Anterior cingulate cortex (tissue), 58 donors: Measurements from ENCODE around the gene WIPF2.

ENCODE experiments used
- DNase-seq, 58 donors: peaks; one replicate each; lab custom pipeline; 2025; lab: John Stamatoyannopoulos, UW

WIPF2 gene

DNA sequence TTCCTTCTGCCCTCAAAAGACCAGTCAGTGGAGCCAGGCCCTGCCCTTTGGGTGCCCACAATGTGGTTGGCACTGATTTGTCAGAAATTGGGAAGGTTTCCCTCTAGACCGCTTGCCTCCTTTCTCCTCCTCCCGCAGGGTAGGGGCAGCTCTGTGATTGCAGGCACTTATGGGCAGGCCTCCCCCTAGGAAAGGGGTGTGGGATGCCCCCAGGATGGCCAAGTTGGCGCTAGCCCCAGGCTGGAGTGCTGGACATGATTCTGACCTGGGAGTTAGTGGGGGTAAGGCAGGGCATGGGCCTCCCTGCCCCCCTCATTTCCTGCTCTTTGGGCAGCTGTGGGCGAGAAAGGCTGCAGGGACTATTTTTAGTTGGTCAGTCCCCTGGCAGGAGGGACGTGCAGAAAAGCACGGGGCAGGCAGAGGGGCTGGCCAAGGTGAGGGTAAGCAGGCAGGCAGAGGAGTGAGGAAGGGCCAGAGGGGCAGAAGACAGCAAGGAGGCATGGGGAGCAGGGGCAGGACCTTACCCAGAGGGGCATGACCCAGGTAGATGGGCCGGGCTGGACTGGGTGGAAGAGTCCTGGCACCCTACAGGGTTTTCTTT is 93.1 kb downstream of the WIPF2 start:
- peak in 32 of 58 donors; percentile 26 to 80 (median 56) for DNase-seq

DNA sequence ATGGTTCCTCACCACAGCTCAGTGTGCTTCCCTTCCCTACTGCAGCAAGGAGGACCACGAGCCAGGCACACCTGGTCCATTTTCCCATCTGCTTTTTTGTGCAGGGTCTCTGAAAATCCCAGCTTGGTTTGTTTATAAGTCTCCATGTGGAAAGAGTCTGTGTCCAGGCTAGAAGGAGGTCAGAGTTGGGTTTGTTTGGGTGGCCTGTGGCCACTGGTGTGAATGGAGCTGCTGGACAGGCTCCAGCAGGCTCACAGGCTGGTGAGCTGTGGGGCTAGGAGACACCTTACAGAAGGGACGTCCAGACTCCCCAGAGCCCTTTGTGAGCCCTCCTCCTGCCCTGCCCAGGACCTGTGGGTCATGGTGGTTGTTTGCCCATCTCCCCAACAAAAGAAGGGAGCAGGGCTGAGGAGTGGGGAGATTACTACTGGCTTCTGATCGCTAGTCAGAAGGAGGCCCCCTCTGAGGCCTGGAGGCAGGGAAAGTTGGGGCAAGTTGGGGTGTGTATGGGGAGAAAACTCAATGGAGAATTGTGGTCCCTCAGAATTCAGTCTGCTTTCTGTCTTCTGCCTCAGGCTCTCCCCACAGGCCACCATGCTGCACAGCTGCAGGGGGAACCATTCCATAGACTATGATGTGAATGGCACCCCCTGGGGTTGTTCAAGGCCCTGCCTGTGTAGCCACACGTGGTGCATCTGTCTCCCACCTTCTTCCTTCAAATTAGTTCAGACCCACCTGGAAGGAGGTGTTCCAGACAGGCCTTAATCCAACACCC is 94.0 kb downstream of the WIPF2 start:
- no peak for DNase-seq

DNA sequence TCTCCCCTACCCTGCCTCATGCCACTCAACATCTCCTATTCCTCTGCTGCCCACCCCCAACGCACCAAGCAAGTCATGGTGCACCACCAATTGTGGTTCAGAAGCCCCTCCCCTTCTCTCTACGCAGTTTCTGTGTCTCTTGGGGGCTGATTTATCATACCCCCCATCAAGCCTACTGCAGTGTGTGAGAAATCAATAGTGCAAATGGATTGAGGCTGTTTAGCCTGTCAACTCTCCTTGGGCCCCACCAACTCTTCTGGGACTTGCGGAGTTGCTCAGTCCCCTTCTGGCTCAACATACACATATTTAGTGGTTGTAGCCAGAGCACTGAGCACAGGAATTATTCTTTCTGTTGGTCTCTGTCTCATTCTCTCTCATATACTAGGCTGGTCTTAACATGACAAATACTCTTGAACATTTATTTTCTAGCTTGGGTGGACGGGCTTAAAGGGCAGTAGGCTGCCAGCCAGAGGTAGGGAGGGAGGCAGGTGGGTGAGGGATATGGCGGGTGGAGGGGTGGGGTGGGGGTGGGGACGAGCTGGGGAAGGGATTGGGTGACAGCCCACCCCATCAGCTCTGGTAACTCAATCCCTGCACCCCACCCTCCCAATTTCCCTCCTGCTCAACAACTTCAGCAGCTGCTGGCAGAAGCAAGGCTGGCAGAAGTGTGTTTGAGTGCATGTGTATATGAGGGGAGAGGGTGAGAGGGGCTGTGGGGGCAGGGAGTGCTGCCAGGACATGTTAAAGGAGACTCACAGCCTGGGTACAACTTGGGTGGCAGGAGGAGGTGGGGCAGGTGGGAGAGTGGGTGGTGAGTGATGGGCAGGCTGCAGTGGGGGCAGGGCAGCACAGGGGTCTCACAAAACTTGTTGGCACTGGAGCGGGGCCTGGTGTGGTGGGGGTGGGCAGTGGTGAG is 94.8 kb downstream of the WIPF2 start:
- DNase-seq: no peak

DNA sequence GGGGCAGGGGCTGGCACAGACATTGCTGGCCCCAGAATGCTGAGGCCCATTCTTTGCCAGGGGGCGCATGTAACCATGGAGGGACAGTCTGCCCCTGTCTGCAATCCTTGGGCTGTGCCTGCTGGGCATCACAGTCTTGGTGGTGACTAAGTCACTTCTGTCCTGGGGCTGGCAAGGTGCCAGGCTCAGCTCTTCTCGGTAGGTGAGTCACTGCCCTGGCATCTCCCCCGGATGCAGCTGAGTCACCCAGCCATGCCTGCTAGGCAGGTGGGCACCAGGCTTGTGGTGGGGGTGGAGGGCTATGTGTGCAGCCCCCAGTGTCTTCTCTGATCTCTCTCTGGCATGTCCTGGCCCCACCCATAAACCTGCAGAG is 95.5 kb downstream of the WIPF2 start:
- peak in 27 of 58 donors; percentile 23 to 81 (median 52) for DNase-seq

DNA sequence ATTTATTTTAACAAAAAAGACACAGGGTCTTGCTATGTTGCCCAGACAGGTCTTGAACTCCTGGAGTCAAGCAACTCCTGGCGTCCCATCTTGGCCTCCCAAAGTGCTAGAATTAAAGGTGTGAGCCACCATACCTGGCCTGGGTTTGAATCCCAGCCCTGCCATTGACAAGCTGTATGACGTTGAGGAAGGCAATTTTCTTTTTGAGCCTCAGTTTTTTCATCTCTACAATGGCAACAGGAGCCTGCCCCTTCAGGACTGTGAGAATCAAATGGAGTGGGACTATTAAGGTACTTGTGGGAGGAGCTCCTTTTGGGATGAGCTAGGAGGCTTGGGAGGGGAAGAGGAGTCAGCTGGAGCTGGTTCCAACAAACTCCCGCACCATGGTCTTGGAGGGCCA is 96.1 kb downstream of the WIPF2 start:
- DNase-seq: no peak

DNA sequence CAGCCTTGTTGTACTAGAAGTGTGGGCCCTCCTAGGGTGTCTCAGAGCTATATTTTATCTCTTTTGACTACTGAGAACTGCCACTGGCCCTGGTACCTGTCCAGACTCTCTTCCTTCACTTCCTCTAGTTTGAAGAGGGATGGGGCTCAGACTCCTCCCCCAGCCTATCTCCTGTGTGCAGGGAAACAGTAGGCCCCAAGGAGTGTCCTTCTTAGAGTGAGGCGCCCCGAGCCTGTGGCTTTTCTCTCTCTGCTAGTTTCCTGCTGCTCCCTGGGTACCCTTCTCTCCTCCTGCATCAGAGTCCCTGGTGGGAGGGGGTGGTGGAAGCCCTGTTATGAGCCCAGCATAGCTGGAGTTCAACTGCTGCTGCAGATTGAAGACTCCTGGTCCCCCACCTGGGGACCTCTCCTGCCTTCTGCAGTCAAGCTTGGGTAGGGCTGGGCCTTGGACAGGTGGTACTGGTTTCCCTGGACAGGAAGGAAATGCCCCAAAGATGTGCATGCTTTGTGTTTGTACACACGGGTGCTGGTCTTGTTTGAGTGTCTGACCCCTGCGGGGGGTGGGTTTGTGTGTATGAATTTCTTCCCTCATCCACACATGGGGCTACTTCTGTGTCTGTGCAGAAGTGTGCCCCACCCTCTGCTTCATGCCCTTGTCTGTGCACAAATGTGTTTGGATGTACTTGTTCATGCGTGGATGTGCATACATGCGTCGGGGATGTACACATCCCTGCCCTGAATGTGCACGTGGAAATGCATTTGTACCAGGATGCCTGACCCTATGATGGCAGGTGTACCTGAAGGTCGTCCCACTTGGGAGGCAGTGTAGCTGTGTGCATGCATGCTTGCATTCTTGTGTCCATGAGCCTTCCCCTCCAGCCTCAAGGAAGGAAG is 96.8 kb downstream of the WIPF2 start:
- no peak for DNase-seq

DNA sequence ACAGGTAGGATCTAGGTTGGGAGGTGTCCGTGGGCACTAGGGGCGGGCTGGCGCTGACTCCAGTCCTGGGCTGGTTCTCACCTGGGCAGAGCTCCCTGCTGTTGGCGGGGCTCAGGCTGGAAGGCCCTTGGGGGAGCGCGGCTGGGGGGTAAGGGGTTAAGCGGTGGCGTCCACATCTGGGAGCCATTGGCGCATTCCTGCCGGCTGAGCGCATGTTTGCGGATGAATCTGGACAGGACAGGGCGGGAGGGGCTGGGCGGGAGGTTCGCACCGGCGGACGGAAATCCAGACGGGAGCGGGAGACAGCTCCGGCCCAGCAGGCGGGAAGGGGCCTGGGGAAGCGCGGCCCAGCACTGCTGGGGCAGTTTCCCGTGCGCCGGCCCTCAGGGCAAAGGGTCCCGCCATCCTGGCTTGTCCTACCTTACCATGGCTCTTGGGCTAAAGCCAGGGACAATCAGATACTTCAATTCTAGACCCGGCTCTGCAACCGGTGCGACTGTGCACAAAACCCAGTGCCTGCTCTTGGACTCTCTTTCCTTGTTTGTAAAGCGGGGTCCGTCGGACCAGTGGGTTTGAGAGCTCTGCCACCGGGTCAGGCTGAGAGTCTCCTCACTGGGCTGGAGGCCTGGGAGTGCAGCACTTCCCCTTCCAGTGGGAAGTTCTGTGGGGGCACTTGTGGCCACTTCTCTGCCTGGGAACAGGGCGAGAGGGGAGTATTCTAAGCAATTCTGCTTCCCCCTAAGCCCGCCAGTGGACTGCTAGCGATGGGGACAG is 97.7 kb downstream of the WIPF2 start:
- DNase-seq: no peak

DNA sequence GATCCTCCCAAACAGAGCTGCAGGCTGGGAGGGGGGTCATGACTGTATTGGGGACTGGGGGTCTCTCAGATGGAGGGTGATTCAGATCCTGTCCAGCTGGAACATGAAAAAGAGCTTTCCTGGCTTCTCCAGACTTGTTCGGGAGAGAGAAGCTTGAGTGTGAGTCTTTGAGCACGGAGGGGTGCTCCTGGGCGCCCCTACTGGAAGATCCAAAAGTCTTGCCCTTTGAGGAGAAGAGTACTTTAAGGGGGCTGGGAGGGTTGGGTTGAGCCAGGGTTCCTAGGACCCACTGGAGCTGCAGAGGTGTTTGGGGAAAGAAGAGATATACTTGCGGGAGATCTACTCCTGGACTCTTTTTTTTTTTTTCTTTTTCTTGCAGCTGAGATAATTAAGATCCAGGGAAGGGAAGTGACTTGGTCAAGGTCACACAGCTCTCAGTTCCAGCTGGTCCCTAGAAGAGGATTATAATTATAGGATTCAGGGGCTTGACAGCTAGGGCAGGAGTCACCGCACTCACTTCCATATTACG is 98.3 kb downstream of the WIPF2 start:
- no peak for DNase-seq

DNA sequence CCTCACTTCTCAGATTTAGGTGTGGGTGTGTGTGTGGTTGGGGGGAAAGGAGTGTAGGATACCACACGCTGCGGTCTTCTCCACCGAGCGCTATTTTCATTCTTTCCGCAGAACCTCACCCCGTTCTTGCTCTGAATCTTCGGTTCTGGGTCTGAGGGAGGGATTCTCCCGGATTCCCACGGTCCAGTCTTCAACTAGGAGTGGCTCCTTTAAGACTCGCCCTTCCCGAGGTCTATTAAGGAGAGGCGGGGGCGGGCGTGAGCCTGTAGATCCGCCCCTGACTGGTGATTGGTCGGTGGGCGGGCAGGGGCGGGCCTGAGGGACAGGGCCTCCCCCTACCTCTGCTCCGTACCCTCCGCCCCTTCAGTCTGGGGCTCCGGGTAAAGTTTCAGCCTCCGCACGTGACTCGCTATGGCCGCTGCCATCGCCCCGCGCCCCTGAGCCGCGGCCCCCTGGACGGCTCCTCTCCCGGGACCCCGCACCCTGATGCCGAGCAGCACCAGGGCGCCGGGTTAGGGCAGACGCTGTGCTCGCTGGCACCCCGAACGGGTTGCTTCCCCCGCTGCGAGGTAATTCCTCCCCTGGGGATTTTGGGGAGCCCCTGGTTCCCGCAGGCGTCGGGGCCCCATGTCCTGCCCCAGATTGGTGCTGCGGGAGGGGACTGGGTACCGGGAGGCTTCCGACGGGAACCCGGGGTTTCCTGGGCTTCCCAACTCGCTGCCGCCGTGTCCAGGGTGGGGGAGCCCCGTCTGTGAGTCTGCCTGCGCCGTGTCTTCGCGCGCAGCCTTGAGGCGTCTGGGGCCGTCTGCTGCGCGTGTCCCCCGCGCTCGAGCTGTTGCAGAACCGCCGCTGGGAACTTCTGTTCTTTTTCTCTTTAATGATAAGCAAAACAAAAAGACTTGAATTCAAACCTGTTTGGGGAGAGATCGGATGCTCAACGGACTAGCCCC is 99.1 kb downstream of the WIPF2 start:
- peak in 56 of 58 donors; percentile 33 to 96 (median 85) for DNase-seq

DNA sequence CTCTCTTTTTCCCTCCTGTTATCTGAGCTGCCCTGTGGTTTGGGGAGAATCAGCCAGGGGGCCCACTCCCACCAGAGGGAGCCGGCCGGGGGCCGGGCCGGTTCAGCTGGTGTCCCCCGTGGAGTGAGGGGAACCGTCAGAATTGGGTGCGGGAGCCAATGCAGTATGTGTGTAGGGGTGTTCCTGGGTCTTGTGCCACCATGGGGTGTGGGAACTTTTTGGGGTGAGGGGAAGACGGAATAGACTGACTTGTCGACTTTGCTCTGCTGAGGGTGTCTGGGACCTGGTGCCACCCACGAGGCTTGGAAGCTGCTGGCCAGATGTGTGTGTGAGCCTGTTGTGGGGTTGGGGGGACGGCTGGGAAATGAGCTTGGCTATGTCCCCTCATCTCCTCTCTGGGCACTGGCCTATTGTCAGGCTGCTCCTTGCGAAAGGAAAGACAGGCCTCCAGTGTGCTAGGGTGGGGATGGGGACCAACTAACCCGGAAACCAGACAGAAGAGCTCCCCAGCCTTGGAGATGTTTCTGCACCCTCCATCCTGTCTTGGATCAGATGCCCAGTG is 99.8 kb downstream of the WIPF2 start:
- no peak for DNase-seq

DNA sequence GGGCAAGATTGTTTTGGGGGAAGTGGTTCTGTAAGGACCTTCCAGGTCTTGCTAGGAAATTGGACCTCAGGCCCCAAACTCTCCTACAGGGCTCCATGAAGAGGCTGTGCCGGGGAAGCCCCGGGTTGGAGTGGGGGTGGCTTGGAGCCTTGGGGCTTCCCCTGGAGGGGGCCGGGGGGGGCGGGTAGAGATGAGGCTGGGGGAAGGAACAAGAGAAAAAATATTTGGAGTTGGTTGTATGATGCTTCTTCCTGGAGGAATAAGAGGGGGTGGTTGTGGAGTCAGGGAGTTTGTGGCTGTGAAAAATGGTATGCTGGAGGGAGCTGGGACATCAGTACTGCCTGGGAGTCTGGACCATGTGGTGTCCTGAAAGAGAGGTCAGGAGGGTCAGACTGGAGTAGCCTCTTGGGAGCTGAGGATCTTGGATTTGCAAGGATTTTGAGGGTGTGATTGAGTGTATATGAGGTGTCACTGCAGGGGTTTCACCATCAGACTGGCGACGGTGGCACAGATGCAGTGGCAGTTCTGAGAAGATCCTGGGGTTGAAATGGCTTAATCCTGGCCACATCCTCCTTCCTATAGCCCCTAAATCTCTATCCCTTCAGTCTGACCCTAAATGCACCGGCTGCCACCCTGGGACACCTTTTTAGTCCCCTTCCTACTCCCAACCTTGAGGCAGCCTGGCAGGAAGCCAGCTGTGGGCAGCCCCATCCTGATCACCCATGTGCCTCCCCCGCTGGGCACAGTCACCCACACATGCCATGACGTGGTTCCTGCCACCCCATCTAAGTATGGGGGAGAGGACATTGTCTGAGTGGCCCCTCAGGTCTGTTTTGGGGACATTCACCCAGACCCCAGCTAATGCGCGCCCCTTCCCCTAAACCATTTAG is 100.8 kb downstream of the WIPF2 start:
- DNase-seq: no peak

DNA sequence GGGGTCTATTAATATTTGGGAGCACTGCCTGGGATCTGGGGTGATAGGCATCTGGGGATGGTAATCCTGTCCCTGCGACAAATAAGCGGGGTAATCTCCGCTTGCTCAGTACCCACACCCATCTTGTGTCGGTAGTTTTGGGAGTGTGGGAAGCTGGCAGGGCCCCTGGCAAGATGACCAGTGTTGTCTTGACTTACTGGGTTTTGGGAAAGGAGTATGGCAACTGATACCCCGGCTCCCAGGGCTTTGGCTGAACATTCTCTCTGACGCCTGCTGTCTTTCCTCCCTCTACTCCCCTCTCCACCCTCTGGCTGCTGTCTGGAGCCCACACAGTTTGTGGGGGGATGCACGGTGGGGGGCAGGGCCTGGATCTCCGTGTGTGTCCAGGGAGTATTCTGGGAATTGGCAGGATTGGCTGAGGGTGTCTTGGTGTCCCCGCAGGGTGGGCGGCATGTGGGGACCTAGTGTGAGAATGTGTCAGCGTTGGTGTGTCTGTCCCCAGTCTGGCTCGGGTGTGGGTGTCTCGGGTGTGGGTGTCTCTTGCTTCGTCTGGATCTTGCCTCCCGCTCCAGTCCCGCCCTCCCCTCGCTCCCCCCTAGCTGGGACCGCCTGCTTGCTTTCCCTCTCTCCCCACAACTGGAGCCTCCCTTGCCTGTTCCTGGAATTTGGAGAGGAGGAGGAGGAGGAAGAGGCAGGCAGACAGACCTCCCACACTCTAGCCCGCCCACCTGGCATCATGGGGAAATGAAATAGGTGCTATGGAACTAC is 101.8 kb downstream of the WIPF2 start:
- DNase-seq: peak in 4 of 58 donors; percentile 20 to 50 (median 40)

DNA sequence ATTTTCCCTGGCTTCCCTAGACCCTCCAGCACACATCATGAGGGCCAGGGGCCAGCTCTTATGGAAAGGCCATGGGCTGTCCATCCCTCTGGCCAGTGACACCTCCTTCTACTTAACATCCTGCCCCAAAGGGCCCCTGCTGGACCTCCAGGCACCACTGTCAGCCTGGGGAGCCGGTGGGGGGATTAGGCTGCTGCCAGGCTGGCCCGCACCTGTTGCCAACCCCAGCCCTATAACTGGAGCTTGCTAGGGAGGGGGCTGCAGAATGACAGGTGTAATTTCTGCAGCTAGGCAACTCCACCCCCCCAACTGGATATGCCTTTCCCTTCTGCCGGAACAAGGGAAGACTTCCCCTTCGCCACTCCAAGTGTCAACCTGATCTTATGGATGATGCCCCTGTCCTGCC is 102.4 kb downstream of the WIPF2 start:
- no peak for DNase-seq

DNA sequence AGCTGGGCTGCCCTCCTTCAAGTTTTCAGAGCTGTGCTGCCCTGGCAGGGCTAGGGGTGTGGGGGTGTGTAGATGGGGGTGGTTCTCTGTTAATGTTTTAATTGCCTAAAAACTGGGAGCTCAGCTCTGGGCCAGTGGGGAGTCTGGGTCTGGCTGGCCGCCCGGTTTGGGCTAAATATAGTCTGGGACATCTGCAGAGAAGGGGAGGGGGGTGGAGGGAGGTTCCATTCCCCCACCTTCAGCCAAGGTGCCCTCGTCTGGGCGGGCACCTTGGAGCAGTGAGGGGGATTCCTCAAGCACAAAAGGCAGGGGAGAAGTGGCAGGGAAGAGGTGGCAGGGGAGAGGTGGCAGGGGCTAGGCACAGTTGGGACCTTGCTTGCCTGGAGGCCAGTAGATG is 102.9 kb downstream of the WIPF2 start:
- peak in 6 of 58 donors; percentile 22 to 45 (median 36) for DNase-seq
